GM12878 (cell line): ENCODE data around the gene IGFALS. TPM values are rescaled to one million over a fixed set of nuclear protein-coding genes. Genes with fewer than 3 reads are reported as not detected.

Experiments used
- ATAC-seq: fragments of 200-7000 bp; cut with Tn5 transposase; 3 replicates; pipeline ENCODE4 v1.9.1; 2020; ENCODE audit warnings: mild to moderate bottlenecking, moderate library complexity
- BruUV-seq: library from RNA; stranded (reverse); fragments of 400-500 nt; replicated peaks from 2 replicates; lab custom pipeline; 2021; lab: Mats Ljungman, UMichigan
- CTCF ChIA-PET: fragments of 300-600 bp; sonication (Branson Sonifier 250); formaldehyde crosslinking; extraction: SDS; loops from one replicate; lab custom pipeline; 2021; ENCODE audit warnings: inconsistent platforms; lab: Yijun Ruan, JAX
- POLR2A ChIA-PET: fragments of 350-600 bp; formaldehyde crosslinking; extraction: SDS; loops from one replicate; lab custom pipeline; 2021; ENCODE audit warnings: inconsistent platforms; lab: Charles Lee
- RAD21 ChIA-PET: fragments of 300-600 bp; sonication (Branson Sonifier 250); formaldehyde crosslinking; loops from one replicate; lab custom pipeline; 2023; ENCODE audit warnings: antibody characterized with exemption; ENCODE audit not compliant: unreplicated experiment; lab: Charles Lee
- SMC1A ChIA-PET: fragments of 300-600 bp; sonication (Branson Sonifier 250); formaldehyde crosslinking; loops from one replicate; lab custom pipeline; 2023; ENCODE audit not compliant: unreplicated experiment, uncharacterized antibody; lab: Charles Lee
- DNase-seq: peaks from one replicate; pipeline ENCODE4 v3.0.0-alpha.2; 2011; ENCODE audit warnings: low read depth, low spot score
- FAIRE-seq: peaks from 3 replicates; lab custom pipeline; 2011; peaks lifted over from hg19 to GRCh38; lab: Jason Lieb, UNC
- H2AFZ ChIP-seq: 2 replicates; pipeline ENCODE4 v1.6.0; 2011; ENCODE audit warnings: low read depth, low read length, control low read depth; ENCODE audit not compliant: control insufficient read depth
- H3K27ac ChIP-seq: 2 replicates; pipeline ENCODE4 v1.5.1; 2011; ENCODE audit warnings: control low read depth; ENCODE audit not compliant: control insufficient read depth, insufficient read depth
- H3K27me3 ChIP-seq, 2 experiments: replicated peaks in 1 of 2; 2 replicates each; pipeline versions ENCODE4 v1.6.0 to v1.6.1; 2011; ENCODE audit warnings: low read length in 1 of 2; ENCODE audit not compliant: control insufficient read depth in 2 of 2, insufficient read depth in 2 of 2
- H3K36me3 ChIP-seq, 2 experiments: 2 replicates each; pipeline ENCODE4 v1.5.1; 2011; ENCODE audit warnings: low read length in 1 of 2; ENCODE audit not compliant: control insufficient read depth in 2 of 2, insufficient read depth in 2 of 2
- H3K4me1 ChIP-seq: 2 replicates; pipeline ENCODE4 v1.6.1; 2011; ENCODE audit warnings: mild to moderate bottlenecking, low read length, moderate library complexity, mixed read lengths; ENCODE audit not compliant: control insufficient read depth, insufficient read depth
- H3K4me2 ChIP-seq: 2 replicates; pipeline ENCODE4 v1.6.0; 2011; ENCODE audit warnings: control low read depth; ENCODE audit not compliant: control insufficient read depth, insufficient read depth
- H3K4me3 ChIP-seq: fragments of 200-600 bp; sonication (generic); 2 replicates; pipeline ENCODE4 v1.5.1; 2016
- H3K79me2 ChIP-seq: 2 replicates; pipeline ENCODE4 v1.6.0; 2011; ENCODE audit warnings: low read length; ENCODE audit not compliant: control insufficient read depth, insufficient read depth
- H3K9ac ChIP-seq: 2 replicates; pipeline ENCODE4 v1.8.0; 2011; ENCODE audit warnings: low read length, control low read depth, mixed read lengths; ENCODE audit not compliant: control insufficient read depth, insufficient read depth
- H3K9me3 ChIP-seq: replicated peaks from 3 replicates; pipeline ENCODE4 v1.5.1; 2011; ENCODE audit warnings: mild to moderate bottlenecking, low read length; ENCODE audit not compliant: control insufficient read depth, insufficient read depth
- H4K20me1 ChIP-seq: 2 replicates; pipeline ENCODE4 v1.6.0; 2011; ENCODE audit not compliant: control insufficient read depth, insufficient read depth
- BACH1 ChIP-seq: fragments of 450-650 bp; IDR thresholded peaks from 2 replicates; pipeline ENCODE4 v1.6.1; 2017; ENCODE audit warnings: mild to moderate bottlenecking, borderline replicate concordance
- BHLHE40 ChIP-seq, 2 experiments: fragments of 450-650 bp in 1 of 2; IDR thresholded peaks; 2 replicates each; pipeline ENCODE4 v1.6.1; 2011 to 2017; ENCODE audit warnings: low read depth in 2 of 2, borderline replicate concordance in 1 of 2, improper control_type of control experiment in 1 of 2, low read length in 1 of 2, mild to moderate bottlenecking in 1 of 2
- CBX3 ChIP-seq: fragments of 200-600 bp; sonication (generic); IDR thresholded peaks from 2 replicates; pipeline ENCODE4 v1.6.1; 2016; ENCODE audit warnings: low read depth, borderline replicate concordance
- CTCF ChIP-seq, 3 experiments: IDR thresholded peaks in 2 of 3; conservative IDR thresholded peaks in 1 of 3; 2 replicates each; pipeline ENCODE4 v1.5.1; 2011; ENCODE audit warnings: low read depth in 3 of 3, low read length in 3 of 3, mild to moderate bottlenecking in 3 of 3, control low read depth in 2 of 3, moderate library complexity in 2 of 3, inconsistent platforms in 1 of 3, mixed read lengths in 1 of 3; ENCODE audit not compliant: control insufficient read depth in 2 of 3, insufficient read depth in 1 of 3; ENCODE audit errors: extremely low read depth in 1 of 3
- EGR1 ChIP-seq, 2 experiments: IDR thresholded peaks; 1 replicate in 1 of 2; 2 replicates in 1 of 2; pipeline ENCODE4 v1.6.1; 2011 to 2012; ENCODE audit warnings: low read depth in 2 of 2, low read length in 2 of 2, borderline replicate concordance in 1 of 2, mild to moderate bottlenecking in 1 of 2, moderate library complexity in 1 of 2
- GABPA ChIP-seq: IDR thresholded peaks from 2 replicates; pipeline ENCODE4 v1.6.1; 2014; ENCODE audit warnings: antibody characterized with exemption, low read depth, mild to moderate bottlenecking, inconsistent platforms
- GATAD2B ChIP-seq: fragments of 450-650 bp; conservative IDR thresholded peaks from 2 replicates; pipeline ENCODE4 v1.6.1; 2017; ENCODE audit warnings: low read depth, mild to moderate bottlenecking, moderate library complexity
- IRF3 ChIP-seq: fragments of 450-650 bp; IDR thresholded peaks from 2 replicates; pipeline ENCODE4 v1.6.1; 2014; ENCODE audit warnings: mild to moderate bottlenecking
- JUND ChIP-seq: IDR thresholded peaks from 2 replicates; pipeline ENCODE4 v1.6.1; 2012; ENCODE audit warnings: low read depth, mild to moderate bottlenecking, low read length, improper control_type of control experiment, moderate library complexity
- MYB ChIP-seq: fragments of 150-350 bp; IDR thresholded peaks from 2 replicates; pipeline ENCODE4 v1.6.1; 2014; ENCODE audit warnings: mild to moderate bottlenecking, low read depth, low read length, borderline replicate concordance
- NRF1 ChIP-seq: conservative IDR thresholded peaks from 2 replicates; pipeline ENCODE4 v1.6.1; 2011; ENCODE audit warnings: mild to moderate bottlenecking, low read depth, low read length, improper control_type of control experiment
- SMARCA5 ChIP-seq: fragments of 450-650 bp; IDR thresholded peaks from 2 replicates; pipeline ENCODE4 v1.6.1; 2017; ENCODE audit warnings: mild to moderate bottlenecking
- SRF ChIP-seq, 2 experiments: IDR thresholded peaks; 2 replicates each; pipeline ENCODE4 v1.6.1; 2011; ENCODE audit warnings: low read depth in 2 of 2, low read length in 2 of 2, mild to moderate bottlenecking in 1 of 2, moderate library complexity in 1 of 2
- TCF7 ChIP-seq: IDR thresholded peaks from 2 replicates; pipeline ENCODE4 v1.6.1; 2014; ENCODE audit warnings: antibody characterized with exemption, borderline replicate concordance
- ZBTB40 ChIP-seq: fragments of 450-650 bp; IDR thresholded peaks from 2 replicates; pipeline ENCODE4 v1.6.1; 2016; ENCODE audit warnings: mild to moderate bottlenecking, moderate library complexity, borderline replicate concordance
- WGBS: methylation state at CpG from one replicate; pipeline ENCODE4 v1.1.6; 2016; ENCODE audit warnings: low lambda C conversion rate; ENCODE audit not compliant: insufficient replicate concordance, insufficient coverage; ENCODE audit errors: missing lambda C conversion rate; 5-methylcytosine and 5-hydroxymethylcytosine counted together
- in situ Hi-C: fragments of 300-500 bp; cut with MboI; formaldehyde crosslinking; loops from 9 replicates; pipeline ENCODE4 v1.14.3; 2018; ENCODE audit warnings: mixed read lengths
- intact Hi-C: fragments of 100-400 bp; cut with micrococcal nuclease; formaldehyde crosslinking; loops from one replicate; pipeline ENCODE4 v1.14.2; 2022; ENCODE audit not compliant: unreplicated experiment
- polyA plus RNA-seq, 11 experiments: library from polyadenylated mRNA; depleted of rRNA in 4 of 11; unstranded in 6 of 11; stranded (reverse) in 5 of 11; fragments of >200 nt; fragmentation: Nextera tagmentation in 4 of 11; fragmentation: Illumina TruSeq in 1 of 11; extraction: Ambion mirVana in 4 of 11; extraction: Trizol in 1 of 11; gene quantifications; 1 replicate in 1 of 11; 2 replicates in 10 of 11; pipeline versions ENCODE4 v1.2.1 to v1.2.3, GENCODE V29; 2011 to 2016; ENCODE audit warnings: inconsistent platforms in 2 of 11, missing spikeins in 2 of 11, low read depth in 1 of 11
- total RNA-seq, 4 experiments: library from RNA; depleted of rRNA in 3 of 4; stranded (reverse); fragments of >200 nt in 3 of 4; fragmentation: Illumina TruSeq in 1 of 4; extraction: Trizol in 1 of 4; gene quantifications; 2 replicates each; pipeline versions ENCODE4 v1.2.1 to v1.2.3, GENCODE V29; 2013 to 2021

The IGFALS gene
- total and polyA plus RNA-seq, 10 of the 15 experiments (the other 5 are each of a cell fraction or from before 2014, with no cell fraction given), result 0.04 to 0.11 TPM; not detected in 8

GRCh38 chr16:1825864-1826690 is 32.6 kb upstream of the IGFALS start:
- Histone ChIP-seq H3K36me3 (no peaks in the 10 kb centered on the region), H3K4me1 (peaks cover 4% of the 10 kb centered on the region; the same call in 1 of the 2 replicates), H3K27ac (no peak overlapping the region), H3K9me3 (no peaks in the 10 kb centered on the region), H3K27me3 (no peaks in the 10 kb centered on the region), H3K9ac (peak overlapping the region; percentile 48; the same call in 1 of the 2 replicates), H3K4me2 (peak overlapping the region; percentile 70), H3K79me2 (peaks cover 17% of the 10 kb centered on the region), H2AFZ (peak overlapping the region; percentile 99), H3K4me3 (peak overlapping the region; percentile 75), H4K20me1 (no peaks in the 10 kb centered on the region)
- intact Hi-C loops (loop anchor here (2.0 kb wide), 1 partner anchor 43 kb away; the partner anchor contains the start of genes NUBP2 and SPSB3), in situ Hi-C loops (no loop called here)
- CTCF ChIA-PET, result no interaction called here
- no peak for DNase-seq
- SMC1A ChIA-PET, result no interaction called here
- peak; percentile 48 for ATAC-seq
- RAD21 ChIA-PET, result no interaction called here
- BruUV-seq, result no TSS peak
- POLR2A ChIA-PET, result interaction anchor here (2.4 kb wide), 1 partner anchor 44 kb away, joined by 8 read pairs; the partner anchor contains the start of genes NUBP2 and SPSB3
- 2% methylated on average over 77 of the region's 96 CpGs for WGBS
- FAIRE-seq, result no peak
- TF ChIP-seq ZBTB40, result no peak
- no peak for TF ChIP-seq TCF7
- TF ChIP-seq MYB, result no peak
- peak; percentile 77 for TF ChIP-seq GATAD2B
- no peak for TF ChIP-seq IRF3
- peak; percentile 46; the same call in 1 of the 2 replicates for TF ChIP-seq BACH1
- 0 out of 3 replicates have a peak, but pooled peaks of 1 of the 2 experiments have one; percentile 37 for TF ChIP-seq EGR1 (IDR thresholded peaks at IDR 0.05; ENCODE audit: borderline replicate concordance in 1 of 2, low read depth in 2 of 2, low read length in 2 of 2)
- no peak for TF ChIP-seq CBX3
- TF ChIP-seq SRF (IDR thresholded peaks at IDR 0.05; ENCODE audit: low read depth in 2 of 2, low read length in 2 of 2), result no peak
- TF ChIP-seq SMARCA5, result 0 out of 2 replicates have a peak, but pooled peaks have one; percentile 64
- 0 out of 4 replicates have a peak, but pooled peaks of 1 of the 2 experiments have one; percentile 9 for TF ChIP-seq BHLHE40 (IDR thresholded peaks at IDR 0.05; ENCODE audit: borderline replicate concordance in 1 of 2, low read depth in 2 of 2, low read length in 1 of 2)
- TF ChIP-seq JUND, result no peak
- TF ChIP-seq CTCF (IDR thresholded peaks at IDR 0.05 in 2 of 3, conservative IDR thresholded peaks at IDR 0.05 in 1 of 3; ENCODE audit: control insufficient read depth in 2 of 3, extremely low read depth in 1 of 3, insufficient read depth in 1 of 3, low read depth in 3 of 3, low read length in 3 of 3), result no peak
- peak; percentile 46 for TF ChIP-seq NRF1
- no peak for TF ChIP-seq GABPA
